NCI-H524 treated with DMSO at 0.1 percent for 48 hours (cell line): ENCODE measurements around the gene MID1.

Experiments
- DNase-seq: peaks from one replicate; lab custom pipeline; 2025; lab: John Stamatoyannopoulos, UW

Gene MID1

GRCh38 chrX:10576777-10577447 is 43.5 kb downstream of the MID1 start:
- DNase-seq, result no peak

GRCh38 chrX:10576186-10576585 is 44.2 kb downstream of the MID1 start:
- no peak for DNase-seq

GRCh38 chrX:10574663-10575062 is 45.7 kb downstream of the MID1 start:
- DNase-seq, result no peak

- DNase-seq, result no peak
These were observed 49.1 kb downstream of the MID1 start for GRCh38 chrX:10571260-10571659.

GRCh38 chrX:10570601-10571000 is 49.8 kb downstream of the MID1 start:
- no peak for DNase-seq

DNA sequence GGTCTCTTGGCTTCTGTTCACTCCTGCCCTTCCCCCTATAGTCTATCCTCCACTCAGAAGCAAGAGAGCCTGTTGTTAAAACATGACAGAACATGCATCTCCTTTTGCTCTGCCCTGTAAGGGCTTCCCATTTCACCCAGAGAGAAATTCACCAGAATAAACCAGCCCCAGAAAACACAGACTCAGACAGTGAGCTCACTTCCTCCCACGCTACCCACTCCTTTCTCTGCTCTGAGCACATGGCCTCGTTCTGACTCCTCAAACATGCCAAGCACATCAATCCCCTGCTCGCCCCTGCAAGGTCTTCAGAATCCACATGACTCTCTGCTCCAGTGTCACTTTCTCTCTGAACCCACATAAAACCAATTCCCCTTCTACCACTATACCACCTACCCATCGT is 50.4 kb downstream of the MID1 start:
- DNase-seq, result no peak

DNA sequence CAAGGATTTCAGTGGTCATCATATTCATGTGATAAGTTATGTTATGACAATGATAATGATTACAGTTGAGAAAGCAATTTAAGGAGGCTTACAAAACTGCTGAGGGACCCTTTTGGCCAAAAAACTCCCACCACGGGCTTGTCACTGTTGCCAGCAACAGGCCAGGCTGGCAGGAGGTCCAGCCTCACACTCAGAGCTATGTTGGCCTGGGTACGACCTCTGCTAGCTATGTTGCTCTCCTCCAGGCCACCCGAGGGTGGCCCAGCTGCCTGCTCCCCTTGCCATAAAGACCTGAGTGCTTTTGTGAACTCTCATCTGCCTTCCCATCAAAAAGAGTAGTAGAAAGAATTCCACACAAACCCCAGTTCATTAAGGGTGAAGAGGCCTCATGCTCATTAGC is 52.0 kb downstream of the MID1 start:
- no peak for DNase-seq

GRCh38 chrX:10567136-10567535 is 53.2 kb downstream of the MID1 start:
- no peak for DNase-seq

DNA sequence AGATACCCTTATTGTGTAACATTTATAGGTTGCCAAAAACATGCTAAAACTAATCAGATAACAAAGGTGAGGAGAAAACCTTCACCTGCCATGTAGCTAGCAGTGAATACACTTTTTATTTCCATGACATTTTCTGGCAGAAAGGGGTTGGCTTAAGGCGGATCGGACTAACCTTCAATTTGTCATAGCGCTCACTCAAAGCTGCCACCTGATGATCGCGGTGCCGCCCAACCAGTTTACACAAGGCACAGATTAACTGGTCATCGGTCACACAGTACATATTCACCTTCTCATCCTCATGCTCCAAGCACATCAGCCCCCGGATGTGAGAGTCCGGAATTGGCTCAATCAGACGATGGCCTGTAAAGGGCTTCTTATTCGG is 53.7 kb downstream of the MID1 start:
- DNase-seq, result no peak

DNA sequence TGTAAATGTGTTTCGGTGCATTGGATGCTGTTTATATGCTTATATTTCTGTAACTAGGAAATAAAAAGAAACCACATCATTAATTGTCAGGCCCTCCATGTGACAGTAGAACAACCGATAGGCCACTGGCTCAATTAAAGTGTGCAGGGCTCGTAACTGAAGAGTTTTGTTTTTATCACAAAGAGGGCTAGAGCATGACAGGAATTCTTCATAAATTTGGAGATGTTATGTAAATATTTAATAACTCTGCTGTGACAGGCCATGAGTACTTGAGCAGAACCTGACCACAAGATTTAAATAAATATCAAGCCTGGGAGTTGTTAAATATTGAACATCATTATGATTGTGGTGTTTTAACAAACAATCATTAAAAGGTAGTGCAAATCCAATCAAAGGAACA is 55.9 kb downstream of the MID1 start:
- no peak for DNase-seq

GRCh38 chrX:10557166-10557565 is 63.2 kb downstream of the MID1 start:
- DNase-seq, result no peak

- no peak for DNase-seq
These were observed 64.0 kb downstream of the MID1 start for GRCh38 chrX:10556405-10556804.

- no peak for DNase-seq
These were observed 64.5 kb downstream of the MID1 start for GRCh38 chrX:10555846-10556245.

GRCh38 chrX:10554612-10555270 is 65.6 kb downstream of the MID1 start:
- no peak for DNase-seq

GRCh38 chrX:10549280-10549679 is 71.1 kb downstream of the MID1 start:
- no peak for DNase-seq

- no peak for DNase-seq
These were observed 71.7 kb downstream of the MID1 start for GRCh38 chrX:10548688-10549087.

DNA sequence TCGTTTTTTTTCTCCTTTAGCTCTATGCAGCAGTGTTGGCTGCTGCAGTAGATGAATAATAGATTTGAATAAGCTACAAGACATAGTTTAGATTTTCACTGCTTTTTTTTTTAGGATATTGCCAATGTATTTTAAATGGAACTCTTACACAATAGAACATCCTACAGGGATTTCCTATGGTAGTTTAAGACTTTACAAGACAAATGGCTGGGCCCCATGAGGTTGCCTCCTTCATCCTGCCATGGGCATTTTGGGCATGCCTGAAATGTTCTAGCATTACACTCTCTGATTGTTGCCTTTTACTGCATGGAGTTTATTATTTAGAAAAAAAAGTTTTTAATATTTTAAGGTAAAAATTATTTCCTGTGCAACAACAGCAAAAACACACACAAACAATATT is 74.5 kb downstream of the MID1 start:
- DNase-seq, result no peak

GRCh38 chrX:10542586-10542985 is 77.8 kb downstream of the MID1 start:
- DNase-seq, result no peak

GRCh38 chrX:10538831-10539230 is 81.6 kb downstream of the MID1 start:
- no peak for DNase-seq

- DNase-seq, result no peak
These were observed 83.1 kb downstream of the MID1 start for GRCh38 chrX:10537308-10537707.

DNA sequence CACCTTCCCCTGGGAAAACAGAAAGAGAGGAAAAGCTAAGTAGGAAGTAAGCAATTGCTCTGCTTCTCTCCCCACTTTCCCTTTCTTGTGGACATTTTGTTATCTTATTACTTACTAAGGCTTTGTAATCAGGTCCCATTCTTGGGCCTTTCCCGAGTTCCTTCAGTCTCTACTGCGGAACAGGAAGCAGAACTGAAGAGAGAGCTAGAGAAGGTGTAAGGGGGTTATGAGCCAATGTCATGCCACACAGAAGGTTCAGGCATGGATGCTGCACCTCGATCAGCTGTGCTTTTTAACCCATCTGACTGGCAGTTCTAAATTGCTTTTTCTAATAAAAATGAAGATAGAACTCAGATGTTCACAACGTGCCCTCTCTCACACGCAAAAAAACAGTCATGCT is 83.6 kb downstream of the MID1 start:
- DNase-seq, result no peak

GRCh38 chrX:10534611-10535010 is 85.8 kb downstream of the MID1 start:
- no peak for DNase-seq

- DNase-seq, result no peak
These were observed 86.6 kb downstream of the MID1 start for GRCh38 chrX:10533696-10534365.

- no peak for DNase-seq
These were observed 88.5 kb downstream of the MID1 start for GRCh38 chrX:10531927-10532326.
